ENCODE data around the gene ANKRD30A. TPM values are rescaled to one million over a fixed set of nuclear protein-coding genes. Genes with fewer than 3 reads are reported as not detected.
"Not testable (repeated sequence)": the region's sequence is repeated elsewhere in the genome, so short reads cannot be mapped to it uniquely, and the experiment has no call there.

The ANKRD30A gene
- polyA plus RNA-seq, 3 donors from 2014 or later = not detected

DNA sequence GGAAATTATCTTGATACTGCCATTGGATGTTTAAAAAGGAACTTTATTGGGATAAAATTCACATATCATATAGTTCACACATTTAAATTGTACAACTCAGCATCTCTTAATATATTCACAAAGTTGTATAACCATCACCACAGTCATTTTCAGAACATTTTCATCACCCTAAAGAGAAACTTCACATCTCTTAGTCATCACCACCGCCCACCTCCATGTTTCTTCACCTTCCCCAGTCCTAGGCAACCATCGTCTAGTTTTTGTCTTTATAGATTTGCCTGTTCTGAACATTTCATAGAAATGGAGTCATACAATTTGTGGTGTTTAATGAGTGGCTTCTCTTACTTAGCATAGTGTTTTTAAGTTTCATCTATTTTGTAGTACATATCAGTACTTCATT lies 96.6 kb downstream of the ANKRD30A start:
- no peaks in the 10 kb centered on the region for H3K27me3 Mint-ChIP-seq (ENCODE audit: low read depth in 3 of 3)
- H3K36me3 Mint-ChIP-seq = peaks cover 0 to 5% (median 0%) of the 10 kb centered on the region in 3 donors
- no peak overlapping the region for H3K4me3 Mint-ChIP-seq
- no peak for DNase-seq
- peaks cover 12 to 37% (median 16%) of the 10 kb centered on the region in 6 donors for H3K9me3 Mint-ChIP-seq
- H3K4me1 Mint-ChIP-seq = no peaks in the 10 kb centered on the region
- no peak overlapping the region for H3K27ac Mint-ChIP-seq

DNA sequence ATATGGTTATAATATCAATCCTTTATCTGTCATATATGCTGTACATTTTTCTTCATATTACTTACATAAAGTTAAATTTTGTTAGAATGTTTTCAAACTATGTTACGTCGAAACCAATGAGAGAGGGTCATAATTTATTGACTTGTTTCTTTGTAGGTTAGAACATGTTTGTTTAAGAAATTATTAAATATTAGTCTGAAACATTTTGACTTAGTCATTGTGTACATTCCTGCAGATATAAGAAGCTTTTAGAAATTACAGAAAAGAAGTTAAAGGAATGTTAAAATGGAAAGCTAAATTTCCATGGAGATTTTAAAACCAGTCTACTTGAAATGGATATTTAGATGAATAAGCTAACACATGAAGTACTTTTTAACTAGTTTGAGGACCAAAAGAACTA lies 99.8 kb downstream of the ANKRD30A start:
- Mint-ChIP-seq H3K27ac (no peak overlapping the region), H3K27me3 (ENCODE audit: low read depth in 3 of 3) (no peaks in the 10 kb centered on the region), H3K4me1 (no peaks in the 10 kb centered on the region), H3K9me3 (peaks cover 10 to 30% (median 16%) of the 10 kb centered on the region in 6 donors), H3K36me3 (no peaks in the 10 kb centered on the region), H3K4me3 (no peak overlapping the region)
- DNase-seq = no peak

DNA sequence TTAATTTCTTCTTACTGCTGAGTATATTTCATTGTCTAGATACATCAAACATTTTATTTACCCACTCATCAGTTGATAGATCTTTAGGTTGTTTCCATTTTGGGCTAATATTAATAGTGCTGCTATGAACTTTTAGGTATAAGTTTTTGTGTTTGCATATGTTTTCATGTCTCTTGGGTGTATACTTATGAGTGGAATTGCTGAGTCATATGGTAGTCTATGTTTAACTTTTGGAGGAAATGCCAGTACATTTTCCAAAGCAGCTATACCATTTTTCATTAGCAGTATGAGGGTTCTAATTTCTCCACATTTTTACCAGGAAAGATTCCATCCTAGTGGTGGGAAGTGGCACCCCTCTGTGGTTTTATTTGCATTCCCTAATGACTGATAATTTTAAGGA lies 101.1 kb downstream of the ANKRD30A start:
- H3K27me3 Mint-ChIP-seq (ENCODE audit: low read depth in 3 of 3) = no peaks in the 10 kb centered on the region
- DNase-seq = no peak
- H3K4me3 Mint-ChIP-seq = no peak overlapping the region
- no peak overlapping the region for H3K27ac Mint-ChIP-seq
- peaks cover 9 to 25% (median 16%) of the 10 kb centered on the region in 6 donors for H3K9me3 Mint-ChIP-seq
- H3K36me3 Mint-ChIP-seq = no peaks in the 10 kb centered on the region
- H3K4me1 Mint-ChIP-seq = no peaks in the 10 kb centered on the region

DNA sequence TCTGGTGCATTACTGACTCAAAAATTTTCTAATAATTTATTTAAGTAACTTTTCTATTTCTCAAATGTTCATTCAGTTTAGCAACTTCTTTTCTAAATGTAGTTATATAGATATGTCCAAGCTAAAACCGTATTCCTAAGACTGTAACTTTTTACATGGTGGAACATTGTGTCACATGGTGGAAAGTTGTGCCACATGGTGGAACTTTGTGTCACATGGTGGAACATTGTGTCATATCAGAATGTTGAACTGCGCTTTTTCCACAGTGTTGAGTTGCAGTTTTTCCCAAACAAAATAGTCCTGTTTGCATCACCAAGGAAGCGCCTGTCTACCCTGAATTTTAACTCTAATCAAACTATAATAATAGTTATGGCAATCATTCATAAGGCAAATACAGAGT lies 109.3 kb downstream of the ANKRD30A start:
- H3K27ac Mint-ChIP-seq = no peak overlapping the region
- no peak for DNase-seq
- no peaks in the 10 kb centered on the region for H3K4me1 Mint-ChIP-seq
- no peaks in the 10 kb centered on the region for H3K27me3 Mint-ChIP-seq (ENCODE audit: low read depth in 3 of 3)
- peaks cover 7 to 24% (median 20%) of the 10 kb centered on the region in 6 donors for H3K9me3 Mint-ChIP-seq
- H3K36me3 Mint-ChIP-seq = no peaks in the 10 kb centered on the region
- H3K4me3 Mint-ChIP-seq = no peak overlapping the region

DNA sequence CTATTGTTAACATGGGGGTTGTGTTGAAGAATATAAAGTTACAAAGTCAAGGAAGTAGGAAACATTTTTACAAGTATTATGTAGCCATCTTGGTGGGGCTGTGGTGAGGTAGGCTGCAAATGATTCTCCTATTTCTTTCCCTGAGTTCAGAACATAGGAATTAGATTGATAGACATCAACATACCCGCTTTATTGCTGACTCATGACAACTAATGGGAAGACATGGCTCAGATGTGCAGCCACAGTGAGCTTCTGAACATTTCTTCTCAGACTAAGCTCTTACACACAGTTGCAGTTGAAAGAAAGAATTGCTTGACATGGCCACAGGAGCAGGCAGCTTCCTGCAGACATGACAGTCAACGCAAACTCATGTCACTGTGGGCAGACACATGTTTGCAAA lies 110.7 kb downstream of the ANKRD30A start:
- Mint-ChIP-seq H3K27me3 (ENCODE audit: low read depth in 3 of 3) (no peaks in the 10 kb centered on the region), H3K4me3 (no peak overlapping the region), H3K27ac (no peak overlapping the region), H3K9me3 (peaks cover 7 to 28% (median 22%) of the 10 kb centered on the region in 6 donors), H3K4me1 (no peaks in the 10 kb centered on the region), H3K36me3 (no peaks in the 10 kb centered on the region)
- DNase-seq = no peak

DNA sequence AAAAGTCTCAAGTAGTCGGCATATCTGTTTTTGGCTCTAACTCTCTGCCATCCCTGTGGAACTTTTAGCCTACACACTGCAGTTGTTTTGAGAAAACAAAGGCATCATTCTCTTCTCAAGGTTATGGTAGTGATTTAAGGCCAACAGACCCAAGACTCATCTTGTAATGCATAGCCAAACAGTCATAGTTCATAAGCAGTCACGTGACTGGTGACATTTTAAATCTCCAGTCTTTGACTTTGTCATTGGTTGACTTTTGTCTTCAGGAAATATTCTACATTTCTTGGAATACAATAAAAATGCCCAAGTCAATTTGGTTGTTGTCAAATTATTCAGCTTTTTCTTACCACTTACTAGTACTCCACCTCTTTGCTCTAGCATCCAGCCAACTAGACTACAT lies 114.8 kb downstream of the ANKRD30A start:
- Mint-ChIP-seq H3K4me1 (no peaks in the 10 kb centered on the region), H3K9me3 (peaks cover 5 to 31% (median 24%) of the 10 kb centered on the region in 6 donors), H3K36me3 (no peaks in the 10 kb centered on the region)

DNA sequence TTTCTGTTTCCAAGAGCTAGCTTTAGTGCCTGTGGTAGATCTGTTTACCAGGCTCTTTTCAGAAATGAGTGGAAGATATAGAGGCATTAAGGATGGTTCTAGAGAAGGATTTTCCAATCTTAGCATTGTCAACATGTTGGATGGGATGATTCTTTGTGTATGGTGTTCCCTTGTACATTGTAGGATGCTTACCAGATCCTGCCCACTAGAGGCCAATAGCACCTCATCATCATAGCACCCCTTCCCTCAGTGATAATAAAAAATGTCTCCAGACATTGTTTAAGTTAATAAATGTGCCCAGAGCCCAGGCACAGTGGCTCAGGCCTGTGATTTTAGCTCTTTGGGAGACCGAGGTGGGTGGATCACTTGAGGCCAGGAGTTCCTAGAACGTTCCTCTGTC lies 121.2 kb downstream of the ANKRD30A start:
- DNase-seq = no peak
- no peak overlapping the region for H3K4me3 Mint-ChIP-seq
- peaks cover 11 to 64% (median 35%) of the 10 kb centered on the region in 6 donors for H3K9me3 Mint-ChIP-seq
- H3K36me3 Mint-ChIP-seq = no peaks in the 10 kb centered on the region
- no peak overlapping the region for H3K27ac Mint-ChIP-seq
- no peaks in the 10 kb centered on the region for H3K4me1 Mint-ChIP-seq
- no peaks in the 10 kb centered on the region for H3K27me3 Mint-ChIP-seq (ENCODE audit: low read depth in 3 of 3)

More for the DNA sequence above, 114.8 kb downstream of the ANKRD30A start:
- Mint-ChIP-seq H3K4me3 (no peak overlapping the region), H3K27me3 (ENCODE audit: low read depth in 3 of 3) (no peaks in the 10 kb centered on the region), H3K27ac (no peak overlapping the region)
- no peak for DNase-seq

DNA sequence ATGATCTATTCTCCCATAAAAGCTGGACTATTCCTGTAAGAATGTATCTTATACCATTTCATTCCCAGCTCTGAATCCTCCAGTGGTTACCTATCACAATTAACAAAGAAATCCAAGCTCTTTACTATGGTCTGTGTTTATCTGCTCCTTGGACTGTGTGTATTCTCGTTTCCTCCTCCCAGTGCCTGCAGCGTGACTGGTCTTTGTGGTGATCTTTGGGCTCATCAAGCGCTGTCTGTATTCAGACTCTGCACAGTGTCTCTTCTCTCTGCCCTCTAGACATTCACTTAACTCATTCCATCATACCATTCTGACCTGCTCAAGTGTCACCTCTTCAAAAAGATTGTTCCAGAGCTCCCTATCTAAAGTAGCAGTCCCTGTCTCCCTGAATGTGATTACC lies 130.4 kb downstream of the ANKRD30A start:
- H3K4me1 Mint-ChIP-seq; H3K36me3 Mint-ChIP-seq; H3K27me3 Mint-ChIP-seq (ENCODE audit: low read depth in 3 of 3); H3K4me3 Mint-ChIP-seq; H3K27ac Mint-ChIP-seq; DNase-seq: not testable (repeated sequence)
- peaks cover 7 to 52% (median 34%) of the 10 kb centered on the region in 6 donors for H3K9me3 Mint-ChIP-seq

DNA sequence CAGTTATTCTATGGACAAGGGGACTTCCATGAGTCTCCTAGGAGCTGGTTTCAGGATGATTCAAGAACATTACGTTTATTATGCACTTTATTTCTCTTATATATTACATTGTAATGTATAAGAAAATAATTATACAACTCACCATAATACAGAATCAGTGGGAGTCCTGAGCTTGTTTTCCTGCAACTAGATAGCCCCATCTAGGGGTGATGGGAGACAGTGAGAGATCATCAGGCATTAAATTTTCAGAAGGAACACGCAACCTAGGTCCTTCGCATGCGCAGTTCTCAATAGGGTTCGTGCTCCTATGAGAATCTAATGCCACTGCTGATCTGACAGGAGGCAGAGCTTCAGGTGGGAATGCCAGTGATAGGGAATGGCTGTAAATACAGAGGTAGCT lies 137.9 kb downstream of the ANKRD30A start:
- H3K4me3 Mint-ChIP-seq = no peak overlapping the region
- no peak for DNase-seq
- peaks cover 3 to 54% (median 24%) of the 10 kb centered on the region in 6 donors for H3K9me3 Mint-ChIP-seq
- no peak overlapping the region for H3K27ac Mint-ChIP-seq
- no peaks in the 10 kb centered on the region for H3K36me3 Mint-ChIP-seq
- no peaks in the 10 kb centered on the region for H3K4me1 Mint-ChIP-seq
- H3K27me3 Mint-ChIP-seq (ENCODE audit: low read depth in 3 of 3) = peaks cover 0 to 2% (median 2%) of the 10 kb centered on the region in 3 donors

DNA sequence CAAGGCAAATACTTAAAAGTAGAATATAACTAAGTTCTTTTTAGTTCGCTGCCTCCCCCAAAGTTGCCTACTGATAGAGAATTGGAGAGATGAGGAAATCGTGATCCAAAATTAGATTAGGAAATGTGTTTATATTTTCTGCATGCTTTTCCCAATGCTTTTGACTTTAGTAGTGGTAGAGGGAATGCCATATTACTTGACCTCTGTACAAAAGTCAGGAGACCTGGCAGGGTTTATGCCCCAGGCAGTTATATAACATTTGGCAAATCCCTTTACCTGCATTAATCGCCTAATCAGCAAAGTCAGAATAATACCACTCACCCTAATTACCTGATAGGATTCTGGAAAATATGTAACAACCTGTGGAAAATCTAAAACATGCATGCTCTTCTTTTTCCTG lies 142.9 kb downstream of the ANKRD30A start:
- H3K4me3 Mint-ChIP-seq = no peak overlapping the region
- H3K4me1 Mint-ChIP-seq = no peaks in the 10 kb centered on the region
- no peak overlapping the region for H3K27ac Mint-ChIP-seq
- H3K27me3 Mint-ChIP-seq (ENCODE audit: low read depth in 3 of 3) = peaks cover 0 to 2% (median 0%) of the 10 kb centered on the region in 3 donors
- peaks cover 10 to 58% (median 32%) of the 10 kb centered on the region in 6 donors for H3K9me3 Mint-ChIP-seq
- H3K36me3 Mint-ChIP-seq = peaks cover 0 to 3% (median 0%) of the 10 kb centered on the region in 3 donors
- no peak for DNase-seq

DNA sequence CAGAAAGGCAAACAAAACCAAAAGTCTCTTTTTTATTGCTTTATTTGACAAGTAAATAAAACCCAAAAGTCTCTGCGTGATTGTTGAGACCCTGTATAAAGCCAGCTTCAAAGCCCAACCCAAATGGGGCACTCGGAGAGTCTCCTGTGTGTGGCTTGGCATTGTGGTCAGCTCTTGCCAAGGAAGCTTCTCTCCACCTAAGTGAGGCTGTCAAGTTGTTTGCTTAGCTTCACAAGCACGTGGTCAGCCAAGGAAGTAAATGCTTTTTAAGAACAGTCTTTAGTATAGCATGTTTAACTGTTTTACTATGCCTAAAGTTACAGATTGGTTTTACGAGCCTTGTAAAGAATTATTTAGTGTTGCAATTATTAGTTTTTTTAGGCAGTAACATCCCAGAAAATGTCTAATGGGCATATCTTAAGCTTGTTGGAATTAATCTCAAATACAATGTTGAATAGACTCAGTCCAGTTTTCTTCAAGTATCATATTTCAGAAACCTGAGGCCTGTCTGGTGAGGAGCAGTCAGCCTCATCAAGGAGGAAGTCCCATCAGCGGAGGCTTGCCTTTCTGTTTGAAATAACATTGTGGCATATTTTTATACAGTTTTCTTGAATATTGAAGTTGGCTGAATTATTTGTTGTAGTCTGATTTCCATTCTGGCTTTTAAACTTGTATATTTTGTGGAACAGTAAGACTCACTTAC lies 144.3 kb downstream of the ANKRD30A start:
- peaks cover 0 to 3% (median 0%) of the 10 kb centered on the region in 3 donors for H3K36me3 Mint-ChIP-seq
- no peak overlapping the region for H3K27ac Mint-ChIP-seq

DNA sequence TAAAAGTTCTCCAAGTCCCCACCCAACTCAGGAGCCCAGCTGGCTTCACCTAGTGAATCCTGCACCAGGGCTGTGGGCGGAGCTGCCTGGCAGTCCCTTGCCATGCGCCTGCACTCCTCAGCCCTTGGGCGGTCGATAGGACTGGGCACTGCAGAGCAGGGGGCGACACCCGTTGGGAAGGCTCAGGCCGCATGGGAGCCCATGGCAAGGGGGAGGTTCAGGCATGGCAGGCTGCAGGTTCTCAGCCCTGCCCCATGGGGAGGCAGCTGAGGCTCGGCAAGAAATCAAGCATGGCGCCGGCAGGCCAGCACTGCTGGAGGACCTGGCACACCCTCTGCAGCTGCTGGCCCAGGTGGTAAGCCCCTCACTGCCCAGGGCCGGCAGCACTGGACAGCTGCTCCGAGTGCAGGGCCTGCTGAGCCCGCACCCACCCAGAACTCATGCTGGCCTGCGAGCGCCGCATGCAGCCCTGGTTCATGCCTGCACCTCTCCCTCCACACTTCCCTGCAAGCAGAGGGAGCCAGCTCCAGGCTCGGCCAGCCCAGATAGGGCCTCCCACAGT lies 149.9 kb downstream of the ANKRD30A start:
- Mint-ChIP-seq H3K27ac (no peak overlapping the region), H3K27me3 (ENCODE audit: low read depth in 3 of 3) (peaks cover 0 to 3% (median 2%) of the 10 kb centered on the region in 3 donors), H3K9me3 (peaks cover 8 to 48% (median 34%) of the 10 kb centered on the region in 6 donors), H3K36me3 (peaks cover 0 to under 1% (median 0%) of the 10 kb centered on the region in 3 donors), H3K4me3 (no peak overlapping the region), H3K4me1 (no peaks in the 10 kb centered on the region)
- no peak for DNase-seq

More for the DNA sequence above, 144.3 kb downstream of the ANKRD30A start:
- Mint-ChIP-seq H3K4me3 (no peak overlapping the region), H3K27me3 (ENCODE audit: low read depth in 3 of 3) (peaks cover 0 to 2% (median 0%) of the 10 kb centered on the region in 3 donors), H3K9me3 (peaks cover 17 to 52% (median 33%) of the 10 kb centered on the region in 6 donors), H3K4me1 (no peaks in the 10 kb centered on the region)
- DNase-seq = no peak

DNA sequence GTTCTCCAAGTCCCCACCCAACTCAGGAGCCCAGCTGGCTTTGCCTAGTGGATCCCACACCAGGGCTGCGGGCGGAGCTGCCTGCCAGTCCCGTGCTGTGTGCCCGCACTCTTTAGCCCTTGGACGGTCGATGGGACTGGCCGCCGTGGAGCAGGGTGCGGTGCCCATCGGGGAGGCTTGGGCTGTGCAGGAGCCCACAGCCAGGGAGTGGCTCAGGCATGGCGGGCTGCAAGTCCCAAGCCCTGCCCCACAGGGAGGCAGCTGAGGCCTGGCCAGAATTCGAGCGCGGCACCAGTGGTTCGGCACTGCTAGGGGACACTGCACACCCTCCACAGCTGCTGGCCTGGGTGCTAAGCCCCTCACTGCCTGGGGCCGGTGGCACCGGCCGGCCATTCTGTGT lies 159.7 kb downstream of the ANKRD30A start:
- H3K9me3 Mint-ChIP-seq = peaks cover 20 to 77% (median 47%) of the 10 kb centered on the region in 6 donors
- no peak overlapping the region for H3K4me3 Mint-ChIP-seq
- no peak for DNase-seq
- H3K27ac Mint-ChIP-seq = no peak overlapping the region
- peaks cover 0 to 2% (median 0%) of the 10 kb centered on the region in 3 donors for H3K36me3 Mint-ChIP-seq
- no peaks in the 10 kb centered on the region for H3K4me1 Mint-ChIP-seq
- peaks cover 0 to 1% (median 0%) of the 10 kb centered on the region in 3 donors for H3K27me3 Mint-ChIP-seq (ENCODE audit: low read depth in 3 of 3)

DNA sequence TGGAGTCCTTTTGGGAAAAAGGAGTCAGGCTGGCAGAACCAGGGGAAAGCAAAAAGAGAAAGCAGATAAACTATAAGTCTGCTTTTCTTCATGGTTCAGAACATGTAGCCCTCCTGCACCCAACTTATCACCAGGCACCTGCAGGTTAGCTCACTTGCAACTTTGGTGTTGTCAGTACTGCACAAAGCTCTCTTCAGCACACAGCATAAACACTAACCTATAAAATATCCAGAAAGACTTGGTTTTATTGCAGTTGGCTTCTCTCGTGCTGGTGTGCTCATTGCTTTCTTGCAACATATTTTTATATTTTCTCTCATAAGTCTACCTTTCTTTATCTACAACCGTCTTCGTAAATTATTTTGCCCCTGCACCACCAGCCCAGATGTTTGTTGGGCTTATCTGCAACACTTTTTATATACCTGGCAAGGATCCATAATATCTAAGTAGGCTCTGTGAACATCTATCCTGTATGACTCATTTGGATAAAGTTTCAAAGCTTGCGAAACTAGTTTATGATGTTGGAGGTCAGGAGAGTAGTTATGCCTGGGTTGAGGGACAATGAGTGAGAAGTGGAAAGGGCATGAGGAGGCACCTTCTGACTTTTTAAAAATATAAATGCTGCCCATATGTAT lies 164.6 kb downstream of the ANKRD30A start:
- no peak overlapping the region for H3K4me3 Mint-ChIP-seq
- no peaks in the 10 kb centered on the region for H3K4me1 Mint-ChIP-seq

More for the DNA sequence above, 164.6 kb downstream of the ANKRD30A start:
- H3K27me3 Mint-ChIP-seq (ENCODE audit: low read depth in 3 of 3) = peaks cover 0 to 1% (median 0%) of the 10 kb centered on the region in 3 donors
- no peak for DNase-seq
- no peak overlapping the region for H3K27ac Mint-ChIP-seq
- H3K36me3 Mint-ChIP-seq = peaks cover 0 to 2% (median 0%) of the 10 kb centered on the region in 3 donors
- peaks cover 18 to 63% (median 52%) of the 10 kb centered on the region in 6 donors for H3K9me3 Mint-ChIP-seq

Measured in immature natural killer cell (primary cell).